Caco-2 (cell line): ENCODE results near the gene NTSR2. TPM values are rescaled to one million over a fixed set of nuclear protein-coding genes. Genes with fewer than 3 reads are reported as not detected.

Experiments used
- BruUV-seq: library from RNA; stranded (reverse); fragments of 400-500 nt; replicated peaks from 2 replicates; lab custom pipeline; 2021; lab: Mats Ljungman, UMichigan
- CTCF ChIA-PET: fragments of 300-600 bp; sonication (Branson Sonifier 250); formaldehyde crosslinking; loops from one replicate; lab custom pipeline; 2022; ENCODE audit warnings: antibody characterized with exemption; lab: Charles Lee
- POLR2A ChIA-PET: fragments of 300-600 bp; sonication (Branson Sonifier 250); formaldehyde crosslinking; loops from one replicate; lab custom pipeline; 2022; ENCODE audit warnings: antibody characterized with exemption; lab: Charles Lee
- DNase-seq, 2 experiments: peaks; one replicate each; pipeline versions ENCODE4 v3.0.0 to v3.0.0-alpha.2; 2020 to 2022
- H3K27me3 ChIP-seq: replicated peaks from 2 replicates; pipeline ENCODE4 v1.6.0; 2011; ENCODE audit warnings: low read length; ENCODE audit not compliant: control insufficient read depth, insufficient read depth
- H3K36me3 ChIP-seq: 2 replicates; pipeline ENCODE4 v1.5.1; 2011; ENCODE audit warnings: low read length; ENCODE audit not compliant: control insufficient read depth, insufficient read depth
- H3K4me1 ChIP-seq: fragments of 250-450 bp; sonication (Bioruptor Pico); 2 replicates; pipeline ENCODE4 v1.5.1; 2020; ENCODE audit warnings: mild to moderate bottlenecking
- H3K4me3 ChIP-seq: 2 replicates; pipeline ENCODE4 v1.5.1; 2011; ENCODE audit warnings: low read depth, mild to moderate bottlenecking, control low read depth, low read length
- H3K9me3 ChIP-seq: fragments of 250-450 bp; sonication (Bioruptor Pico); 2 replicates; pipeline ENCODE4 v1.5.1; 2020; ENCODE audit warnings: mild to moderate bottlenecking, moderate library complexity
- H3K27ac Mint-ChIP-seq: one replicate; pipeline ENCODE4 v1.8.0; 2022; ENCODE audit warnings: mixed read lengths; ENCODE audit not compliant: unreplicated experiment
- H3K27me3 Mint-ChIP-seq: one replicate; pipeline ENCODE4 v1.8.0; 2022; ENCODE audit warnings: mixed read lengths; ENCODE audit not compliant: insufficient read depth, unreplicated experiment
- H3K36me3 Mint-ChIP-seq: one replicate; pipeline ENCODE4 v1.8.0; 2022; ENCODE audit warnings: mild to moderate bottlenecking, mixed read lengths; ENCODE audit not compliant: insufficient read depth, unreplicated experiment
- H3K4me1 Mint-ChIP-seq: one replicate; pipeline ENCODE4 v1.8.0; 2022; ENCODE audit warnings: low read depth, mixed read lengths; ENCODE audit not compliant: unreplicated experiment
- H3K4me3 Mint-ChIP-seq: one replicate; pipeline ENCODE4 v1.8.0; 2022; ENCODE audit warnings: mild to moderate bottlenecking, moderate library complexity, mixed read lengths; ENCODE audit not compliant: unreplicated experiment
- H3K9me3 Mint-ChIP-seq: one replicate; pipeline ENCODE4 v1.8.0; 2022; ENCODE audit warnings: mixed read lengths; ENCODE audit not compliant: unreplicated experiment
- intact Hi-C: fragments of 100-400 bp; cut with micrococcal nuclease; formaldehyde crosslinking; loops from one replicate; pipeline ENCODE4 v1.10.0; 2022; ENCODE audit not compliant: unreplicated experiment
- total RNA-seq: library from RNA; stranded (reverse); gene quantifications from 2 replicates; pipeline ENCODE4 v1.2.3, GENCODE V29; 2022
- TF ChIP-seq, protein P1 (sequence below), 2 experiments: fragments of 200-600 bp in 1 of 2; IDR thresholded peaks; 1 replicate in 1 of 2; 2 replicates in 1 of 2; pipeline versions ENCODE4 v1.5.1 to v1.8.0; 2011 to 2022; ENCODE audit warnings: antibody characterized with exemption in 1 of 2, control low read depth in 1 of 2, inconsistent platforms in 1 of 2, low read depth in 1 of 2, low read length in 1 of 2, mild to moderate bottlenecking in 1 of 2, moderate library complexity in 1 of 2; ENCODE audit not compliant: insufficient read depth in 1 of 2, severe bottlenecking in 1 of 2, unreplicated experiment in 1 of 2

Gene NTSR2
- total RNA-seq, 1 experiment from 2014 or later = not detected

- no peak for DNase-seq
- Mint-ChIP-seq H3K27ac (no peak overlapping the region), H3K27me3 (no peaks in the 10 kb centered on the region), H3K9me3 (no peaks in the 10 kb centered on the region), H3K36me3 (no peaks in the 10 kb centered on the region), H3K4me1 (no peaks in the 10 kb centered on the region), H3K4me3 (no peak overlapping the region)
- Histone ChIP-seq H3K27me3 (no peaks in the 10 kb centered on the region), H3K36me3 (no peaks in the 10 kb centered on the region), H3K4me1 (no peaks in the 10 kb centered on the region), H3K9me3 (no peaks in the 10 kb centered on the region), H3K4me3 (no peak overlapping the region)
- CTCF ChIA-PET = no interaction called here
- no TSS peak for BruUV-seq
- TF ChIP-seq, protein P1, sequence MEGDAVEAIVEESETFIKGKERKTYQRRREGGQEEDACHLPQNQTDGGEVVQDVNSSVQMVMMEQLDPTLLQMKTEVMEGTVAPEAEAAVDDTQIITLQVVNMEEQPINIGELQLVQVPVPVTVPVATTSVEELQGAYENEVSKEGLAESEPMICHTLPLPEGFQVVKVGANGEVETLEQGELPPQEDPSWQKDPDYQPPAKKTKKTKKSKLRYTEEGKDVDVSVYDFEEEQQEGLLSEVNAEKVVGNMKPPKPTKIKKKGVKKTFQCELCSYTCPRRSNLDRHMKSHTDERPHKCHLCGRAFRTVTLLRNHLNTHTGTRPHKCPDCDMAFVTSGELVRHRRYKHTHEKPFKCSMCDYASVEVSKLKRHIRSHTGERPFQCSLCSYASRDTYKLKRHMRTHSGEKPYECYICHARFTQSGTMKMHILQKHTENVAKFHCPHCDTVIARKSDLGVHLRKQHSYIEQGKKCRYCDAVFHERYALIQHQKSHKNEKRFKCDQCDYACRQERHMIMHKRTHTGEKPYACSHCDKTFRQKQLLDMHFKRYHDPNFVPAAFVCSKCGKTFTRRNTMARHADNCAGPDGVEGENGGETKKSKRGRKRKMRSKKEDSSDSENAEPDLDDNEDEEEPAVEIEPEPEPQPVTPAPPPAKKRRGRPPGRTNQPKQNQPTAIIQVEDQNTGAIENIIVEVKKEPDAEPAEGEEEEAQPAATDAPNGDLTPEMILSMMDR (IDR thresholded peaks at IDR 0.05; ENCODE audit: insufficient read depth in 1 of 2, low read depth in 1 of 2, low read length in 1 of 2, severe bottlenecking in 1 of 2, unreplicated experiment in 1 of 2) = no peak
- POLR2A ChIA-PET = no interaction called here
- intact Hi-C loops = no loop called here
These were observed 30.0 kb upstream of the NTSR2 start for GRCh38 chr2:11699686-11700670.

DNA sequence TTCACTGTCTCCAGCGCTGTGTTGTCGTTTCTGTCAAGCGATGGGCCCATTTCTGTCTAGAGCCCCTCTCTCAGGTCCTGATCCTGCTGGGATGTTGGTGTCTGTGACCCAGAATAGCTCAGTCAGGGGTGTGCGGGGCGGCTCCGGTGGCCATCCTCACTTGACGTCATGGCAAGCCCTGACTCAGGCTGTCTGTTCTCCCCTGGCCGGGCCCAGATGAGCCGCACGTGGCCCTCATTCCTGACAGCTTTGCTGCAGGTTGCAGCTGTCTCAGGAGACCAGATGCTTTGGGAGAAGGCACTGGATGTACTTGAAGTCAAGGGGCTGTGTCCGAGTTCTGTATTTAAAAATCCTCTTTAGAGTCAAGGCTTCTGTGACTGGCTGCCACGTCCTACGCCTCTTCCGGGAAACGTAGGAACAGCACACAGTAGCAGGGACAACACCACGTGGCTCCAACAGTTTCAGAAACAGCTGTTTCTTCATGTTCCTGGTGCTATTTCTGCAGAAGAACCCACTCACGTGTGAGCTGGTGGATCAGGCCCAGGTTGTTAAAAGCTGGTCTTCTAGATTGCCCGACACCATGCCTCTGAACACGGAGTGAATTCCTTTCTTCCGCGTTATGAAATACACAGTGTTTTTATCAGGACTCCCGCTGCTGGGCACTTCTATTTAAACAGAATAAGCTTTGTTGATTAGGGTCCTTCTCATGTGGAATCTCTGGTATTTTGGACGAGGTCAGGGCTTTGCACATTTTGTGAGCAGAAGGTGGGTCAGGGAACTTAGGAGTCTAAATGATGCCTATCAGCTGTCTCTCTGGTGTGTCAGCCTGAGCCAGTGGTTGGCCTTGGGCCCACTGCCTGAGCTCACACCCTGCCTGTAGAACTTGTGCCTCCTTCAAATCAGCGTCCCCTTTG is 28.3 kb upstream of the NTSR2 start:
- H3K36me3 ChIP-seq = no peaks in the 10 kb centered on the region
- H3K4me1 ChIP-seq = 0 out of 2 replicates have a peak, but pooled peaks cover 1% of the 10 kb centered on the region
- TF ChIP-seq, protein P1 (IDR thresholded peaks at IDR 0.05; ENCODE audit: insufficient read depth in 1 of 2, low read depth in 1 of 2, low read length in 1 of 2, severe bottlenecking in 1 of 2, unreplicated experiment in 1 of 2) = no peak
- H3K27me3 Mint-ChIP-seq = no peaks in the 10 kb centered on the region
- intact Hi-C loops = no loop called here
- no peaks in the 10 kb centered on the region for H3K4me1 Mint-ChIP-seq
- no peak overlapping the region for H3K27ac Mint-ChIP-seq
- H3K9me3 Mint-ChIP-seq = no peaks in the 10 kb centered on the region
- CTCF ChIA-PET = interaction anchor here (0.5 to 1.1 kb wide), 3 partner anchors 48 to 99 kb away, joined by 3 to 4 read pairs (median 4); partner anchors contain the start of gene LPIN1
- no peaks in the 10 kb centered on the region for H3K9me3 ChIP-seq
- H3K4me3 Mint-ChIP-seq = no peak overlapping the region
- BruUV-seq = no TSS peak
- POLR2A ChIA-PET = interaction anchor here (0.6 kb wide), 1 partner anchor 66 kb away, joined by 5 read pairs; no protein-coding TSS in a partner anchor
- no peak for DNase-seq
- H3K27me3 ChIP-seq = no peaks in the 10 kb centered on the region
- H3K36me3 Mint-ChIP-seq = no peaks in the 10 kb centered on the region
- H3K4me3 ChIP-seq = no peak overlapping the region
